Embryonic facial prominence (tissue), 1 donor: Measurements from ENCODE around the gene CD59.
"Not testable (repeated sequence)": the region's sequence is repeated elsewhere in the genome, so short reads cannot be mapped to it uniquely, and the experiment has no call there.

Experiments used
- DNase-seq: peaks from one replicate; pipeline ENCODE4 v3.0.0-alpha.2; 2016; ENCODE audit errors: extremely low spot score

The CD59 gene

DNA sequence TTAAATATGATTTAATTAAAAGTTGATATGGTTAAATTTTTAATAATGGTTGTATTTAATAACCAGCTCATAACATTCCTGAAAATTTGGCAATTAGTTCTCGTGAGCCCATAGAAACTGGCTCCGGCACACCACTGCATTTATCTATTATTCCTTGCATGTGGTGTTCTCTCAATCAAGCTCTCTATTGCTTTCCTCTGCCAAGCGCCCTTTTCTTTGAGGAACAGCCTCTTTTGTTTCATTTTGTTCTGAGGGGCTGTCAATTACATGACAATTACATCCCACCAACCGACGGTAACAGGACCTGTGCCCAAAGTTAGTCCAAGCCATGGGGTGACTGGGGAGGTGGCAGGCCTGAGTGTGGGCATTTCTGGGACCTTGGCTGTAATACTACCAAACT is 43.7 kb downstream of the CD59 start:
- DNase-seq, result no peak

DNA sequence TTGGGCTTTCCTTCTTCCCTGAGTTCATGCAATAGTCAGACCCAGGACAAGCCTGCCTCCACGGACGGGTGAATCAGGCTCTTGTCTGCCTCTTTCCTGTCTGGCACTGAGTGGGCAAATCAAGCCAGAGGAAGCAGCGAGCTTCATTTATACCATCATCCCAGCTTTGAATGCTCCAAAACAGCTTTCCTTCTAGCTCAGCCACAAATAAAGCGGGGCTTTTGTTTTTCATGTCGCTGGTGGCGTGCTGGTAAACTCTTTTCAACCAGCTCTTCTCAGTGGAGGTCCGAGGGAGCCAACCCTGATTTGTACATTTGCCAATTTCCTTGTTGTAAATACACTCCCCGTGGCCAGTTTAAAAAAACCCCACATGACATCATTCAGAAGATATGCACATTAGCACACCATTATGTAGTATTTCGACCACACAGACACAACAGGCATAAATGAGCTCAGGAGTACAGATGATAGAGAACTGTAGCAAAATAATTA is 44.2 kb downstream of the CD59 start:
- DNase-seq, result peak; percentile 50

DNA sequence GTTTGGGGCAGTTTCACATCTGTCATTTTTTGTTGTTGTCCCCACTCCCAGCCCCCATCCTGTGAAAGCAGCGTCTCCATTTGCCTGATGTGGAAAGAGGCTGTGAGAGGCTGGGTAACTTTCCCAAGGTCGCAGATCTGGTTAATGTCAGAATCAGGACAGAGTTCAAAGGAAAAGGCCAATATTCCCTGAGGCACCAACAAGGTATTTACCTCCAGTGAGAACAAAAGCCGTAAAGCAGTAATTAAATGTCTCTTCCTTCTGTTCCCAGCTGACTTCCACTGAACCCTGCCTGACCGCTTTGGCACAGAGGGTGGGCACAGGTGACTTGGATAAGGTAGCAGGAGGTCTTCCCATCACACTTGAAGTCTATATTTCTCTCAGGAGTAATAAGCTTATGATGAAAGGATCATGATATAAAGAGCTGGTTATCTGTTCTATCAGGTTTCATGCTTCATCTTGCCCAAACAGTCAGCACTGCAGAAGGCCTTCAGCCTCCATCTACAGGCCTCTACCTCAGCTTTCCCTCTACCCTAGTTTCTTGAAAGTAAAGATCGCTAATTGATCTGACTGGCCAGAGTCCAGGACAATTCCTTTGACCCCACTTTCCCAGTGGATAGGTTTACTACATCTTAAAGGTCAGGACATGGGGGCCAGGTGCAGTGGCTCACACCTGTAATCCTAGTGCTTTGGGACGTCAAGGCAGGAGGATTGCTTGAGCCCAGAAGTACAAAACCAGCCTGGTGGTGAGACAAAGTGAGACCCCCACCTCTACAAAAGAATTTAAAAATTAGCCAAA is 45.0 kb downstream of the CD59 start:
- no peak for DNase-seq

DNA sequence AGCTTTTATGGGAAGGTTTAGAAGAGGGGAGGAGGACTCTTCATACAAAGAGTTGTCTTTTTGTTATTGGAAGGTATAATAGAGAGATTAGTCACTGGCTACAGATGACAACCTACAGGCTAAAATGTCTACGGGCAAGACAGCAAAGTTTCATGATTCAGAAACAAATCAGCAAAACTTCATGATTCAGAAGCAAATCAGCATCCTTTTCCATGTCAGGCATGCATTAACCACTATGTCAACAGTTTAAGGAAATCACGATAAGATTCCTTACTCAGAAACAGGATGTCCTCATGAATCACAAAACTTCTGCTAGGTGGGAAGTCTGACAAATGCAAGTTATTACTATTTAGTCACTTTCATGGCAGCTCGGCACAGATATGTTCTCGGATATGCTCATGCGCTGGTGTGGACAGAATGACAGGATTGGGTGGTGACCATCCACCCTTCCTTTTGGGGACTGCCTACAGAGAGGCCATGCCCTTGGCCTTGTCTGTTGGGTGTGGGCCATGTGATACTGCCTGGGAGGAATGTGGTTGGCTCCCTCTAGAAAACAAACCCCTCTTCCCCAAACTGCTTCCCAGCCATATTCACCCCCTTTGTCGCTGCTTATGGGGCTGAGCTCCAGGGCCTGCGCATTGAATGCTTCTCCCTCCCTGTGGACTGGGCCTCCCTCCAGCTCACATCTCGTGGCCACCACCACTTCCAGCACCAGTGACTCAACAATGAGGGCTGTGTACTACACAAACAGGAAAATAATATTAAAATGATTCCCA is 45.7 kb downstream of the CD59 start:
- DNase-seq, result no peak

DNA sequence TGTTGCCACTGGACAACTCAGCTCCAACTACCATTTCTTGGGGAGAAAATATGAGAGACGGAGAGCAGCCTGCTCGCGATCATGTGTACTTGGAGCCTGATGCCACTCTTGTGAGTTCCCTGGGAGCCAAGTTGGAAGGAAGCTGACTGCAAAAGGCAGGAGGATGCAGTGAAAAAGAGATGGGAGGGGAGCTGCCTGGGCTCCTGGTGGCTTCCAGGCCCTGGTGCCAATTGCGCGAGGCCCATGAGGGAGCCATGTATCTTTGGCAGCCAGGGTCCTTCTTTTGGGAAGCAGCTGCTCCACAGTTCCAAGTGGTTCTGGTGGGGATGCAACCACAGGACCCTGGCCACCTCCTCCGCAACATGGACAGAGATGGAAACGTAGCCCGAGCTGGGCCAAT is 46.7 kb downstream of the CD59 start:
- no peak for DNase-seq

DNA sequence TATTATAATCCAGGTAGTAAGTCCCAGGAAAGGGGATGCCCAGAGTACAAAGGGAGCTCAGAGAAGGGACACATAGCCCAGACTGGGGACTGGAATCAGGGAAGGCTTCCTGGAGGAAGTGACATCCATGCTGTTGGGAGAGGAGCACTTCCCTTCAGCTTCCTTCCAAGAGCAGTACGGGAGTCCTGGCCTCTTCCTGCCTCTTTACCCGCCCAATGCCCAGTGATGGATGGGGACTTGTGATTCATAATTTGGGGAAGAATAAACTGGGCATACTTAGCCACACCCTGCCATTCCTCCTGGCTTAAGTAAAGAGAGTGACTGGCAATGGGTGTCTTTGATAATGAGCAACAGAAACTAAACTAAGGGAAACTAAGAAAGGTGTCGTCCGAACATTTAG is 47.1 kb downstream of the CD59 start:
- no peak for DNase-seq

DNA sequence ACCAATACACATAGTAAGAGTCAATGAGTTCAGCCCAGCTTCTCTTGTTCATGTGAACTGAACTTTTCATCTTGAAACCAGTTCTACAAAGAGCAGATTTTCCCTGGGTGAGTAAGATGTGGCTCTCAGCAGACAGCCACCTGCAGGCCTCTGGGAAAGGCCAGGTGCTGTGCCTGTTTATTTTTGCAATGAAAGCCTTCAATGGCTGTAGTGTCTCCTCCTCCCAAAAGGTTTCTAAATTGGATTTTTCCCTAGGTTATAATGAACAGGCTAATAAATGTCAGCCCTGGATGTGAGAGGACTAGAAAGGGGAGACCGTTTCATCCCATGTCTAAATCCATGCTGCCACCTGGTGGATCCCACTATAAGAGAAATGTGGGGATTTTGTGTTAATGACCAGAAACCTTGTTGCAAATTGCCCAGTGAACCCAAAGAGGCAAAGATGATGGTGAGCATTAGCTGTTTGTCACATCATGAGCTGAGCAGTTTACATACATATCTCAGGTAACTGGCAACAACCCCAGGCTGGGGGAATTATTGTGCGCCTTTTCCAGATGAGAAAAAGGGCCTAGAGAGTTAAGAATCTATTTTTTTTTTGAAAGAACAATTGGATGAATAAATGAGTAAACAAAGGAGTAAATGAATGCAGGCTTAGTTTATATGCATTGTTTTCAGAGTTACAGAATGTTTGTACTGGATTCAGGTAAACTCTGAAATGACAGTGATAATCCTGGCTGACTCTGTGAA is 48.3 kb downstream of the CD59 start:
- no peak for DNase-seq

DNA sequence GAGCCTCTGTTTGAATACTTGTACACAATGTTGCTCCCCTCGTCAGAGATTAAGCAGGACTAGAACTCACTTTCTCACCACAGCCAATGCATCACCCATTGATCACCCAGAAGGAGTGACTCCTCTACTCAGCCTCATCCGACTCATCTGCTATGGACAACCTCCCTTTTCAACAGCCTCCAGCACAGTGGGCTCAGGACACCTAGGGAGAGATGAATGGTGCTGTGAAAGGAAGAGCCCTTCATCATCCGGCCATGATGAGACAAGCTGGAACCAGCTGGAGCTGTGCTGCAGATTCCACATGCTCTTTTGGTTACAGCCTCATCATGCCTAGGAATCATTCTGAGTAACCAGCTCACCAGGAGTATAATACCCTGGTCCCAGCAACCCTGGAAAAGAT is 51.1 kb downstream of the CD59 start:
- no peak for DNase-seq

DNA sequence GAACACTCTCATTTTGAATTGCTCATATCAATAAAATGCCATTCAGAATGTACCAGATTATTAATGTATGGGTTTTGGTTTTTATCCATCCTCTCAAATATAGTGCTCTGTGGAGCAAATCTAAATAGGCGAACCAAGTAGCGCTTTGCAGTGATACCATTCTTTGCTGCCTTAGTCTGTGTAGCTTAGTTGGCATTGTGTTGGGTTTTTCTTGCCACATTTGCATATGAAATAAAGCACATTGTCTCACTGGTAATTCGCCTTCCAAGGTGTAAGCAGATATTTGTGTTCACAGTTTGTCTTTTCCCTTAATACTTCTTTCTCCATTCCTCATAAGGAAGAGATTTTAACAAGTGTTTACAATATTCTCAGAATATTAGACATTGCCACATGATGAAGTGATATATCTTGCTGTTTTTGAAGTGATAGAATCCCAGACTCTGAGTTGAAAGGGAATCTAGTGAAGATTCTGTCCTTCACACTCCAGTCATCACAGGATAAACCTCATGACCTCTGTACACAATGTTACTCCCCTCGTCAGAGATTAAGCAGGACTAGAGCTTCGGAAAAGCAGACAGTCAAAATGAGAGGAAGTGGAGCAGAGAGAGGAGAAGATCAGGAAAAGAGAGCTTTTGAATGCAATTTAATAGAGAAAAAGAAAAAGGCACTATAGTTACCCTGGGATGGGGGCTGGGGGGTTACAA is 52.1 kb downstream of the CD59 start:
- DNase-seq, result no peak

DNA sequence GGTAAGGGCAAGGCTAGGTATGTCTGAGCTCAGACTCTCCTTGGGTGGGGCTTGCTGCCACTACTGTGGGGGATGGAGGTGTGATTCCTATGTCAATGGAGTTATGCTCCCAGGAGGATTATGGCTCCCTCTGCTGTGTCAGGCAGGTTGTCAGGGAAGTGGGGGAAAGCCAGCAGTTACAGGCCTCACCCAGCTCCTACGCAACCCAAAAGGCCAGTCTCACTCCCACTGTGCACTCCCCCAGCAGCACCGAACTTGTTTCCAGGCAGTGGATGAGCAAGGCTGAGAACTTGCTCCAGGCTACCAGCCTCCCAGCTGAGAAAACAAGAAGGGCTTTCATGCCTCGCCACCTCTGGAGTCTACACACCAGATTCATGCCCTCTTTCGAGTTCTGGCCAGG is 53.8 kb downstream of the CD59 start:
- DNase-seq, result no peak

DNA sequence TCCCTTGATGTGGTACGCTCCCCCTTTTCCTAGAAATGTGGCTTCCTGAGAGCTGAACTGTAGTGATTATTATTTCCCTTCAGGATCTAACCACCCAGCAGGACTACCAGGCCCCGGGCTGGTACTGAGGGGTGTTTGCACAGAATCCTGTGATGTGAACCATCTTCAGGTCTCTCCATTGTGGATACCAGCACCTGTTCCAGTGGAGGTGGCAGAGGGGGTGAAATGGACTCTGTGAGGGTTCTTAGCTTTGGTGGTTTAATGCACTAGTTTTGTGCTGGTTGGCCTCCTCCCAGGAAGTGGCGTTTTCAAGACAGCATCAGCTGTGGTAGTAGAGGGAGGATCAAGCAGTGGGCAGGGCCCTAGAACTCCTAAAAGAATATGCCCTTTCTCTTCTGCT is 54.2 kb downstream of the CD59 start:
- DNase-seq, result no peak

DNA sequence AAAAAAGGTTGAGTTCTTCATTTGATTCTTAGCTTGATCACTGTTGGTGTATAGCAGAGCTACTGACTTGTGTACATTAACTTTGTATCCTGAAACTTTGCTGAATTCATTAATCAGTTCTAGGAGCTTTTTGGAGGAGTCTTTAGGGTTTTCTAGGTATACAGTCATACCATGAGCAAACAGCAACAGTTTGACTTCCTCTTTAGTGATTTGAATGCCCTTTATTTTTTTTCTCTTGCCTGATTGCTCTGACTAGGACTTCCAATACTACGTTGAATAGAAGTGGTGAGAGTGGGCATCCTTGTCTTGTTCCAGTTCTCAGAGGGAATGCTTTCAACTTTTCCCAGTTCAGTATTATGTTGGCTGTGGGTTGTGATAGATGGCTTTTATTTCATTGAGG is 57.6 kb downstream of the CD59 start:
- not testable (repeated sequence) for DNase-seq

DNA sequence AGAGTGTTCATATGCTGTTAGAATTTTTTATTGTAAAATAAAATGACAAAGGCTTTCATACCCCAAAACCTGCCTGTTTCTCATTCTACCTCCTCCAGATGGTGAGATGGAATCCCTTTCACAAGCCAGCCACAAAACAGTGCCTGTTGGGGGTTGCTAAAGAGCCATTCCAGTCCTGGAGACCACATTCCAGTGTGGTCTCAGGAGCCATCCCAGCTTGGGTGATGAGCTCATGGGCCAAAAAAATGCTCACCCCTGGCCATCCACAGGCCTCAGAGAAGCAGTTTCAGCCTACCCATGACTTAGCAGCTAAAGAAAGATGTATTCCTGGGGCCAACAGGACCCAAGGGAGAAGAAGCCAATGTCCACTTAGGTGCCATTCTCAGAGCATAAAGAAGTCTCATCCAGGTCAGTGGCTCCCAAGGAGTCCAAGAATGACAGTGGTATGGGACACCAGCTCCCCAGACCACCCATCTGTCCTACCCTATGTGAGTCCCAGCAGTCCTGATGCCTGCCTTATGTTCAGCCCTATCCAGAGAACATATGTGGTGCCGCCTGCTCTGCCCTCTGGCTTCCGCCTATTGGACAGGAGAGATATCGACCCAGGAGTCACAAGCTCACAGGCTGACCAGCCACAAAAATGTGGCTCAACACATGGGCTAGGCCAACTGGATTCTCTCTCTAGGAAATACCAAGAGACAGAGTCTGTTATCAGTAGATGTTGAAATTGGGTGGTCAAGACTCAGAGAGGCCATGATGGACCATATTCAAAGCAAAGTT is 62.0 kb downstream of the CD59 start:
- no peak for DNase-seq

DNA sequence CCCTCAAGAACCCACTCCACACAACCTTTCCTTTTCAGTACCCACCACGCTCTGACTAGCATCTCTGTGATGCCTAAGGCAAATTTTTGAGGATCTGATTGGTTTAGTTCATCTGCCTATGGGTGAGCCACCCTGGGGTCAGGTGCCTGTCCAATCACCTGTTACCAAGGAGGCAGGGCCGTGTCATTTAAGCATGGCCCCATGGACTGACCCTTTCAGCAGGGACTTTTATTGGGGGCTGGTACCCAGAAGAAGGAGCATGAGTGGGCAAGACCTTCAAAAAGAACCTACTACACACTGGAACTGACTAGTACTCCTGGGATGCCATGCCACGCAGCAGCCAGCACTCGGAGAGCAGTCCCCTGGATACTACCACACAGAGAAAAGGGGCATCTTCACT is 64.0 kb downstream of the CD59 start:
- no peak for DNase-seq

DNA sequence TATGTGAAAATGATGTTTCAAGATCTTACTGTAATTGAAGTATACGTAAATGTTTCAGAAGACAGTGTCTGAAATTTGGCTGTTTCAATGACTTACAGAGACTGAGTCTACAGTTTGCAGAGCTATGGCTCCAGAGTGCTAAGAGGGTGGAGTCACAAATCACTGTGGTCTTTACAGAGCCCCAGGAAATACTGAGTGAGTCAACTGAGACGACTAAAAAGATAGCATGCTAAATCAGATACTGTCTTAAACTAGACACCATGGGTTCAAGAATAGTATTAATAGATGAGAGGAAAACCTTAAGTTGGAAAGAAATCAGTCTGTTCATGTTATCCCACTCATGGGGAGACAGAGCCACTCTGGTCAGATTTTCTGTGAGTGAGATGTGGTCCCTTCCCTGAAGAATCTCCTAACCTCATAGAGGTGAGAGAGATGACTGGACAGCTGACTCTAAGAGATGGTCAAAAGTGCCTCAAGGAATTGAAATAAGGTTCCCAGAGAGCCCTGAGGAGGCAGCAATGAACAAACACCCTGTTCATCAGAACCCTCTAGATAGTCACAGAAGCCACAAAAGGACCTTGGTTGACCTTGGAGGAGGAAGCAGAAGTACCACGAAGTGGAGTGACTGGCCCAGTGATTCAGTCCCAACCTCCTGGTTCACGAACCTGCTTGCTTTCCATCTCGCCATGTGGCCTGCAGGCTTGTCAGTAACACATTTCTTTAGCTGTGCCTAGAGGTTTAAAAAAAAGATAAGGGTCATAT is 65.8 kb downstream of the CD59 start:
- DNase-seq, result no peak

DNA sequence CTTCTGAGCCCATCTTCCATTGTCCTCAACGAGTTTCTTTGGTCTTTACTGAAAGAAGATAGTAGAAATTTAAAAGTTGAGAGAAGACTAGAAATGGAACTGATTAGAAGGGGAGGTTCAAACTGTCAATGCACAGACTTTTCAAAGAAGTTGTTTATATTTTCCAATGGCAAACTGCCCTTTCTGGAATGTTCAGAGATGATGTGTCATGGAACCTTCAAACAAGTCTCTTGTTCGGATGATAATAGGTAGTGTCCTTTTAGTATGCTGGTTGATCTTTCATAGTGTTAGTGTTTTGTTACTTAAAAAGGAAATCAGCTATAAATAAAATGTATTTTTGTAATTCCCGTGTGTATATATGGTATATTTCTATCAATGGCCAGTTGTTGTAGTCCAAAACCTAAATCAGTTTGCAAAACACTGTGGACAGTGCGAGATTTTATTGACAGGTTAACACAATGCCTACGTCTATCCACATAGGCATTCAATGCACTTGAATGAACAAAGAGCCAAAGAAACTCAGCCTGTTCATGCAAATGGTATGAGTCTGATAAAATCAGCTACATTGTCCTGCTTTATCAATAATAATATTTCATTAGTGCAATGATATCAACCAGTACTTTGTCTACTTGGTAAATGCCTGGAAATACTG is 66.5 kb downstream of the CD59 start:
- no peak for DNase-seq

DNA sequence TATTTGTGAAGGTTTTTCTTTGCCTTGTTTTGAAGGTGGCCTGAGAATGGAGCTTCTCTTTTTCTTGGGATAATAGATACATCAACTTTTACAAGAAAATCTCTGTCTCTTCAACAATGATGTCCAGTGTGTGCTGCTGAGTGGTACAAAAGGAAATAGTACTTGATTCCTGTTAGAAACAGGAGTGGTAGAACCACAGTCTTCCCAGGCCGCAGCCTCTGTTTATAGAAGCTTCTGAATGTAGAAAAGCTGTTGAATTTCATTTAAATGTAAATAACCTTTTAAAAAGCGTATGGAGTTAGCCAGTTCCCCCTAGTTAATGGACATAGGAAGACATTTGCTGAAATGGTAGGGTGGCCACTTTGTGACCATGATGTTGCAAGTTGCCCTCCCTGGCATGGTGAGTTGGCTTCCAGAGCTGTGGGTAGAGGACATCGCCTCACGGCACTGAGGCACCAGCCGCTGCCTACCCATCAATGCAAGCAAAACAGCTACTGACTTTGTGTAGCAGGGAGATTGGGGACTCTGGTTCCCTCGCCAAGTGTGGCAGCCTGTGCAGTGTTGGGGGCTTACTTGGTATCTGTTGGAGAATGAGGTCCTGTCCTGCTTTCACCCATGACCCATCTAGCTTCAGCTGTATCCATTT is 67.1 kb downstream of the CD59 start:
- no peak for DNase-seq

DNA sequence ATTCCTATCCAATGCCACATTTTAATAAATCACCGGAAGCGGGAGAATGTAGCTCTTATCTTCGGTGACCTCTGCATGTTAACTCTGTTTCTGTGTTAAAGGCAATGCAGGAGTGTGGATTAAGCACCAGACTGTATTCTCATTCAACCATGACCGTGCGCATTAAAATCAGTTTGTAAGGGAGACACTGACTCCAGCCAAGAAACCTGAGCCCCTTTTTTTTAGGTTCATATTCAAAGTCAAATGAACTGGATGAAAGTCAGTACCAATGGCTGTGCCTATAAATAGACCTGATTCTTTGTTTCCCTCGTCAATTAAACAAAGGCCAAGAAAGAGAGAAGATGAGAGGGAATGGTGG is 67.8 kb downstream of the CD59 start:
- no peak for DNase-seq

DNA sequence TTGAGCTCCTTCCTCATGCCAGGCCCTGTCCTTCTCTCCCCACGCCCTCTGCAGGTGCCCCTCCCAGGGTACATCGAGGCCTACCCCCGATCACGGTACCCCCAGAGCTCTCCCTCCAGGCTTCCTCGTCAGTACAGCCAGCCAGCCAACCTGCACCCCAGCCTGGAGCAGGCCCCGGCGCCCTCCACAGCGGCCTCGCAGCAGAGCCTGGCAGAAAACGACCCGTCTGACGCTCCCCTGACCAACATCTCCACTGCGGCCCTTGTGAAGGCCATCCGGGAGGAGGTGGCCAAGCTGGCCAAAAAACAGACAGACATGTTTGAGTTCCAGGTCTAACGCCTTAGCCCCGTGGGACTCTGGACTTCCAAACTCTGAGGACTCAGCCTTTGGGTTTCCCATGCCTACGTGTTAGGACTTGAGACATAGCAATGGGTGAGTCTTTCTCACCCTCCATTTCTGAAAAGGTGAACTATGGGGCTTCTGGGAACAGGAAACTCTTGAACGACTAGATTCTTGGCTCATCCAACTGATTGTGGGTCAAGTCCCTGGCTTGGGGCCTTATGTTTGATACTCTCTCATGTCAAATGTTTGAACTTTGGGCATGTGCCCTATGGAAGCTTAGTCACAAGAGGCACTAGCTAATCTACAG is 68.3 kb downstream of the CD59 start:
- DNase-seq, result no peak
